ENCODE measurements around the gene DHCR7. TPM values are rescaled to one million over a fixed set of nuclear protein-coding genes. Genes with fewer than 3 reads are reported as not detected.

Gene DHCR7
- total RNA-seq, 1 donor from 2014 or later, result 208 TPM

DNA sequence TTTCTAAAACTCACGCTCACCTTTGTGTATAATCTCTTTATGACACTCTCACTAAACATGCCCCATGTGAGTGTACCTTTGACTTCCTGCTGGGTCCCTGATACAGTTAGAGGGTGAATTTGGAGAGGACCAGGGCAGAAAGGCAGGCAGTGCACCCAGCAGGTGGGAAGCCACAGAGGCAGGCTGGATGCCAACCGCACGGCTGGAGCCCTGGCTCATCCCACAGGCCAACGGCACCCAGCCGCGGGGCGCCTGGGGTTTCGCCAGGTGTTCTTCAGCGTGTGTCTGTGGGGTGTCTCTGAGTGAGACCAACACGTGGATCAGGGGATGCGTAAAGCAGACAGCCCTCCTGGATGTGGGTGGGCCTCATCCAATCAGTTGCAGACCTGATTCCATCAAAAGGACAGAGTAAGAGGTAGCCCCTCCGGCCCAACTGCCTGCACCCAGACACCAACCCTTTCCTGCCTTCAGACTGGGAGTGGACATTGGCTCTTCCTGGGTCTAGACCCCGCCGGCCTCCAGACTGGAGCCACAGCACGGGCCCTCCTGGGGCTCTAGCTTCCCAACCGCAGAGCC, 51.6 kb downstream of the DHCR7 start:
- H3K27me3 Mint-ChIP-seq (ENCODE audit: low read depth), result peaks cover 22% of the 10 kb centered on the region
- H3K4me1 Mint-ChIP-seq, result peaks cover 5% of the 10 kb centered on the region
- TF ChIP-seq, protein P1, sequence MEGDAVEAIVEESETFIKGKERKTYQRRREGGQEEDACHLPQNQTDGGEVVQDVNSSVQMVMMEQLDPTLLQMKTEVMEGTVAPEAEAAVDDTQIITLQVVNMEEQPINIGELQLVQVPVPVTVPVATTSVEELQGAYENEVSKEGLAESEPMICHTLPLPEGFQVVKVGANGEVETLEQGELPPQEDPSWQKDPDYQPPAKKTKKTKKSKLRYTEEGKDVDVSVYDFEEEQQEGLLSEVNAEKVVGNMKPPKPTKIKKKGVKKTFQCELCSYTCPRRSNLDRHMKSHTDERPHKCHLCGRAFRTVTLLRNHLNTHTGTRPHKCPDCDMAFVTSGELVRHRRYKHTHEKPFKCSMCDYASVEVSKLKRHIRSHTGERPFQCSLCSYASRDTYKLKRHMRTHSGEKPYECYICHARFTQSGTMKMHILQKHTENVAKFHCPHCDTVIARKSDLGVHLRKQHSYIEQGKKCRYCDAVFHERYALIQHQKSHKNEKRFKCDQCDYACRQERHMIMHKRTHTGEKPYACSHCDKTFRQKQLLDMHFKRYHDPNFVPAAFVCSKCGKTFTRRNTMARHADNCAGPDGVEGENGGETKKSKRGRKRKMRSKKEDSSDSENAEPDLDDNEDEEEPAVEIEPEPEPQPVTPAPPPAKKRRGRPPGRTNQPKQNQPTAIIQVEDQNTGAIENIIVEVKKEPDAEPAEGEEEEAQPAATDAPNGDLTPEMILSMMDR (conservative IDR thresholded peaks at IDR 0.05), result no peak
- no peaks in the 10 kb centered on the region for H3K36me3 Mint-ChIP-seq (ENCODE audit: low read depth)
- H3K27ac Mint-ChIP-seq (ENCODE audit: unreplicated experiment), result no peak overlapping the region
- H3K9me3 Mint-ChIP-seq, result peaks cover 3% of the 10 kb centered on the region
- H3K4me3 Mint-ChIP-seq, result no peak overlapping the region
- DNase-seq (ENCODE audit: low read depth, low spot score), result no peak

DNA sequence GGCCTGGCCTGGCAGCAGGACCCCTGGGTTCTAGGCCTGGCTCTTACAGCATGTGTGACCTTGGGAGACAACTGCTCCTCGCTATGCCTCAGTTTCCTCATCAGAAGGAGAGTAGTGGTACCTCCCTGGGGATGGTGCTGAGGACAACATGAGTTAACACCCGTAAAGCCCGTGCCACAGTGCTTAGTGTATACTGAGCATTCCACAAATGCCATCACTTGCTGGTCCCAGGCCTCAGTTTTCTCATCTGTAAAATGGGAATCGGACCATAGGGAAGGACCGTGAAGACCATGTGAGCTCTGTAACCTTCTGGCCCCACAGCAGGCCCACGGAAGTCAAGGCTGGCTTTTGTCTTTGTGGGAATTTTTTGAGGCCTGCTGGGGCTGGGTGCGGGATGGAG, 52.4 kb downstream of the DHCR7 start:
- TF ChIP-seq, protein P1 (conservative IDR thresholded peaks at IDR 0.05), result no peak
- H3K4me3 Mint-ChIP-seq, result no peak overlapping the region
- peaks cover 5% of the 10 kb centered on the region for H3K4me1 Mint-ChIP-seq
- DNase-seq (ENCODE audit: low read depth, low spot score), result no peak
- no peaks in the 10 kb centered on the region for H3K36me3 Mint-ChIP-seq (ENCODE audit: low read depth)
- H3K27ac Mint-ChIP-seq (ENCODE audit: unreplicated experiment), result no peak overlapping the region
- H3K27me3 Mint-ChIP-seq (ENCODE audit: low read depth), result peaks cover 30% of the 10 kb centered on the region
- H3K9me3 Mint-ChIP-seq, result peaks cover 3% of the 10 kb centered on the region

DNA sequence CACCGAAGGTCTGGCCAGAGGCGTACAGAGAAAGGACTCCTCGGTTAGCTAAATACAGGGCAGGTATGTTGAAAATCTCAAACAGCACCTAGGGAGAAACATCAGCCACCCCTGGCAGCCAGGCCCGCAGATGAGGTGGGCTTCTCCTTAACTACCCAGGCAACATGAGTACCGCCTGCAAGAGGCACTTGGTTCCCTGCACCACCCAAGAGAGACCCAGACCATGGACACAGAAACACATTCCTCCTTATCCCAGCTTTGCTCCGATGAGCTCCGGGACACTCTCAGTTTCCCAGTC, 53.0 kb downstream of the DHCR7 start:
- H3K4me3 Mint-ChIP-seq, result no peak overlapping the region
- peaks cover 5% of the 10 kb centered on the region for H3K4me1 Mint-ChIP-seq
- peaks cover 3% of the 10 kb centered on the region for H3K9me3 Mint-ChIP-seq
- TF ChIP-seq, protein P1 (conservative IDR thresholded peaks at IDR 0.05), result no peak
- no peaks in the 10 kb centered on the region for H3K36me3 Mint-ChIP-seq (ENCODE audit: low read depth)
- no peak for DNase-seq (ENCODE audit: low read depth, low spot score)
- no peak overlapping the region for H3K27ac Mint-ChIP-seq (ENCODE audit: unreplicated experiment)
- peaks cover 36% of the 10 kb centered on the region for H3K27me3 Mint-ChIP-seq (ENCODE audit: low read depth)

DNA sequence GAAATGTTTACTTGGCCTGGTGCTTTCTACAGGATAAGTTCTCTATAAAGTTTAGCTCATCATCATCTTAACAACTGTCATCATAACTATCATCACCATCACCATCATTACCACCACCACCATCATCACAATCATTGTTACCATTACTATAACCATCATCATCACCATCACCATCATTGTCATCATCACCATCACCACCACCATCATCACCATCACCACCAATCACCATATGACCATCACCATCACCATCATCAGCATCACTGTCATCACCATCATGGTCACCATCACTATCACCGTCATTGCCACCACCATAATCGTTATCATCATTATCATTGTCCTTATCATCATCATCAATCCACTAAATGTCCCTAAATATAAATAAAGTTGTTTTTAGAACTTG, 54.9 kb downstream of the DHCR7 start:
- H3K36me3 Mint-ChIP-seq (ENCODE audit: low read depth), result no peaks in the 10 kb centered on the region
- DNase-seq (ENCODE audit: low read depth, low spot score), result no peak
- TF ChIP-seq, protein P1 (conservative IDR thresholded peaks at IDR 0.05), result no peak
- peaks cover 5% of the 10 kb centered on the region for H3K4me1 Mint-ChIP-seq
- H3K27me3 Mint-ChIP-seq (ENCODE audit: low read depth), result peaks cover 52% of the 10 kb centered on the region
- no peak overlapping the region for H3K4me3 Mint-ChIP-seq
- no peak overlapping the region for H3K27ac Mint-ChIP-seq (ENCODE audit: unreplicated experiment)
- H3K9me3 Mint-ChIP-seq, result peaks cover 3% of the 10 kb centered on the region

DNA sequence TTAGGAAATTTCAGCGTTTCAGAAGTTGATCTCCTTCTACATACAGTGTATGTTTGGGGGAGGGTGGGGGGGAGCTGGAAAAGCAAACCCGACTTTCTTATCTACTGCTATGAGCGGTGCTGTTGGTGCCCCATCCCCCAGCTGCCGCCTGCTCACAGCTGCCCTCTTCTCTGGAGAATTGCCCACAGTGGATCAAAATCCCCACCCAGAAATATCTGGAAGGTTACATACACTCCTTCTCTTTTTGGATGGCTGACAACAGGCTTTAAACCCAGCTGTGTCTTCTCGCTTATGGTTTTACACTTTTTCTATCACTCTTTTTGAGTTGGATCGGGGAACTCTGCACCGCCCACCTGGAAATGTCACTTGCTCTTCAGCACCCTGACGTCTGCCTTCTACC, 56.4 kb downstream of the DHCR7 start:
- TF ChIP-seq, protein P1 (conservative IDR thresholded peaks at IDR 0.05), result no peak
- Mint-ChIP-seq H3K36me3 (ENCODE audit: low read depth) (no peaks in the 10 kb centered on the region), H3K27me3 (ENCODE audit: low read depth) (peaks cover 63% of the 10 kb centered on the region), H3K4me3 (no peak overlapping the region), H3K27ac (ENCODE audit: unreplicated experiment) (no peak overlapping the region), H3K9me3 (peaks cover 8% of the 10 kb centered on the region), H3K4me1 (peaks cover 5% of the 10 kb centered on the region)
- no peak for DNase-seq (ENCODE audit: low read depth, low spot score)

DNA sequence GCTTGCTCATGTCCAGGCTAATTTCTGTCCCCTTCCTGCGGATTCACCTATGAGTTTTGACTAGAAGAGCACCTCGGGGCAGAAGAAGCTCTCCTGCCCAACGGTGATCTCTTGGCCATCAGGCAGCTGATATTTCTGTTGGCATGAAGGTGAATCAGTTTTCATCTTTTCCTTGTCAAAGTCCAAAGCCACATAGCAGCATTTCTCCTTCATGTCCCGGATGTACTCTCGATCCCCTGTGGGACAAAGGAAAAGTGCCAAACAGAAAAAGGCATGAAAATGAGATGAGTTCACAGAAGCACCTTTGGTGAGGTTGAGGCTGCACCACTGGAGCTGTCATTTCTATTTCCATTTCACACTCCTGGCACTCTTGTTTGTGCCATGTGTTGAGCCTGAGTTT, 56.8 kb downstream of the DHCR7 start:
- no peaks in the 10 kb centered on the region for H3K36me3 Mint-ChIP-seq (ENCODE audit: low read depth)
- DNase-seq (ENCODE audit: low read depth, low spot score), result no peak
- no peak overlapping the region for H3K4me3 Mint-ChIP-seq
- TF ChIP-seq, protein P1 (conservative IDR thresholded peaks at IDR 0.05), result no peak
- peaks cover 5% of the 10 kb centered on the region for H3K4me1 Mint-ChIP-seq
- H3K27ac Mint-ChIP-seq (ENCODE audit: unreplicated experiment), result no peak overlapping the region
- H3K27me3 Mint-ChIP-seq (ENCODE audit: low read depth), result peaks cover 63% of the 10 kb centered on the region
- peaks cover 8% of the 10 kb centered on the region for H3K9me3 Mint-ChIP-seq
